Measurements from ENCODE around the gene PLA2R1. TPM values are rescaled to one million over a fixed set of nuclear protein-coding genes. Genes with fewer than 3 reads are reported as not detected.

PLA2R1 gene
- total and polyA plus RNA-seq, 2 donors (not counting 1 experiment from before 2014, with no cell fraction given): 8.0 to 8.3 TPM

DNA sequence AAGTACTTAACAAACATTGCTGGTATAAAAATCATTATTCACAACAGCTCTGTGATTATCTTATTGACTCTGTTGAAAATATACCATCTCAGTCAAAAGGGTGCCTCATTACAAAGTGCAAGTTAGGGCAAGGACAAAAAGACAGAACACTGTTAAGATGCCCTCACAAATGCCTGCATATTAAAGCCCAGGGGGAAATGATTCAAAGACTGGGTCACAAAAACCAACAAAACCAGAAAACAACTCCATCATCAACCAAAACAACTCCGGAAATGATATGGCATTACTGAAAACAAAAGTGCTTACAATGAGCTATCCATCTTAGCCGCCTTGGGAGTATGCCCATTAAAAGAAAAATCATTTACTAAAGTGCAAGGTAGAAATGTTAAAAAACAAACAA is 9.9 kb downstream of the PLA2R1 start:
- H3K9me3 ChIP-seq (ENCODE audit: control insufficient read depth, insufficient read depth, low read depth, low read length): no peaks in the 10 kb centered on the region
- DNase-seq (ENCODE audit: low read depth in 2 of 2): no peak
- H3K36me3 ChIP-seq (ENCODE audit: control insufficient read depth, insufficient read depth, low read length): no peaks in the 10 kb centered on the region
- no peak overlapping the region for H3K27ac ChIP-seq (ENCODE audit: insufficient read depth, low read length)
- H3K79me2 ChIP-seq (ENCODE audit: control insufficient read depth, insufficient read depth, low read length): no peaks in the 10 kb centered on the region
- H3K4me1 ChIP-seq (ENCODE audit: control insufficient read depth, extremely low read depth, insufficient read depth, low read length): peaks cover 2% of the 10 kb centered on the region
- H3K4me2 ChIP-seq (ENCODE audit: extremely low read depth, insufficient read depth, low read length): no peak overlapping the region
- H4K20me1 ChIP-seq (ENCODE audit: control insufficient read depth, extremely low read depth, insufficient read depth, low read length): no peaks in the 10 kb centered on the region
- H3K9ac ChIP-seq (ENCODE audit: insufficient read depth, low read length): no peak overlapping the region
- TF ChIP-seq, protein P1, sequence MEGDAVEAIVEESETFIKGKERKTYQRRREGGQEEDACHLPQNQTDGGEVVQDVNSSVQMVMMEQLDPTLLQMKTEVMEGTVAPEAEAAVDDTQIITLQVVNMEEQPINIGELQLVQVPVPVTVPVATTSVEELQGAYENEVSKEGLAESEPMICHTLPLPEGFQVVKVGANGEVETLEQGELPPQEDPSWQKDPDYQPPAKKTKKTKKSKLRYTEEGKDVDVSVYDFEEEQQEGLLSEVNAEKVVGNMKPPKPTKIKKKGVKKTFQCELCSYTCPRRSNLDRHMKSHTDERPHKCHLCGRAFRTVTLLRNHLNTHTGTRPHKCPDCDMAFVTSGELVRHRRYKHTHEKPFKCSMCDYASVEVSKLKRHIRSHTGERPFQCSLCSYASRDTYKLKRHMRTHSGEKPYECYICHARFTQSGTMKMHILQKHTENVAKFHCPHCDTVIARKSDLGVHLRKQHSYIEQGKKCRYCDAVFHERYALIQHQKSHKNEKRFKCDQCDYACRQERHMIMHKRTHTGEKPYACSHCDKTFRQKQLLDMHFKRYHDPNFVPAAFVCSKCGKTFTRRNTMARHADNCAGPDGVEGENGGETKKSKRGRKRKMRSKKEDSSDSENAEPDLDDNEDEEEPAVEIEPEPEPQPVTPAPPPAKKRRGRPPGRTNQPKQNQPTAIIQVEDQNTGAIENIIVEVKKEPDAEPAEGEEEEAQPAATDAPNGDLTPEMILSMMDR (conservative IDR thresholded peaks at IDR 0.05 in 1 of 2, IDR thresholded peaks at IDR 0.05 in 1 of 2; ENCODE audit: low read depth in 1 of 2, low read length in 2 of 2): no peak
- no peak for TF ChIP-seq EZH2 (IDR thresholded peaks at IDR 0.05; ENCODE audit: low read length, missing control alignments)
- H2AFZ ChIP-seq (ENCODE audit: low read length): no peak overlapping the region
- H3K27me3 ChIP-seq (ENCODE audit: control insufficient read depth, insufficient read depth, low read length): peaks cover 8% of the 10 kb centered on the region
- no peak overlapping the region for H3K4me3 ChIP-seq (replicated peaks in 1 of 4; ENCODE audit: control extremely low read depth in 1 of 4, insufficient read depth in 1 of 4, low read depth in 3 of 4, low read length in 4 of 4)

DNA sequence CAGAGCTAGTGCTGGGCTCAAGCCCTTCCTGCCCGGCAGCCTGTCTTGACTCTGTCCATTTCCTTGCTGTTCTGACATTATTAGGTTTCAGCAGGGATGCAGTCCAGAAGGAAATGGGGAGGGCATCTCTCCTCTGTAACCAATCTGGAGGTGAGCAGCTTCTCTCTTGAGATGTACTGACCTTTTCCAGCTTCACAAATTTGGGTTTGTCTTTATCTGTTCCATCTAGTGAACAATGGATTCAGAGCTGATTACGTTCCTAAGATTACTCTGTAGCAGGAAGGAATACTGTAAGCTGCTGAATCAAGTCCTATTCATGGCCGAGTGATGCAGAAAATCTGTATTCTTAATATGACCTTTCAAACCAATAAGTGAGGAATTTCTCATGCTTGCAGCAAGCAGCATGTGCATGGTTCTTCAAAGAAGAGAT is 11.0 kb downstream of the PLA2R1 start:
- no peak overlapping the region for H3K4me3 ChIP-seq (replicated peaks in 1 of 4; ENCODE audit: control extremely low read depth in 1 of 4, insufficient read depth in 1 of 4, low read depth in 3 of 4, low read length in 4 of 4)
- no peak overlapping the region for H3K4me2 ChIP-seq (ENCODE audit: extremely low read depth, insufficient read depth, low read length)
- H3K4me1 ChIP-seq (ENCODE audit: control insufficient read depth, extremely low read depth, insufficient read depth, low read length): peaks cover 2% of the 10 kb centered on the region
- no peak overlapping the region for H3K9ac ChIP-seq (ENCODE audit: insufficient read depth, low read length)
- peak in 1 of 2 donors; percentile 52 for DNase-seq (ENCODE audit: low read depth in 2 of 2)
- TF ChIP-seq, protein P1 (conservative IDR thresholded peaks at IDR 0.05 in 1 of 2, IDR thresholded peaks at IDR 0.05 in 1 of 2; ENCODE audit: low read depth in 1 of 2, low read length in 2 of 2): no peak
- no peak for TF ChIP-seq EZH2 (IDR thresholded peaks at IDR 0.05; ENCODE audit: low read length, missing control alignments)
- H4K20me1 ChIP-seq (ENCODE audit: control insufficient read depth, extremely low read depth, insufficient read depth, low read length): no peaks in the 10 kb centered on the region
- H3K36me3 ChIP-seq (ENCODE audit: control insufficient read depth, insufficient read depth, low read length): no peaks in the 10 kb centered on the region
- H2AFZ ChIP-seq (ENCODE audit: low read length): no peak overlapping the region
- no peaks in the 10 kb centered on the region for H3K79me2 ChIP-seq (ENCODE audit: control insufficient read depth, insufficient read depth, low read length)
- peaks cover 3% of the 10 kb centered on the region for H3K27me3 ChIP-seq (ENCODE audit: control insufficient read depth, insufficient read depth, low read length)
- H3K27ac ChIP-seq (ENCODE audit: insufficient read depth, low read length): no peak overlapping the region
- H3K9me3 ChIP-seq (ENCODE audit: control insufficient read depth, insufficient read depth, low read depth, low read length): no peaks in the 10 kb centered on the region

DNA sequence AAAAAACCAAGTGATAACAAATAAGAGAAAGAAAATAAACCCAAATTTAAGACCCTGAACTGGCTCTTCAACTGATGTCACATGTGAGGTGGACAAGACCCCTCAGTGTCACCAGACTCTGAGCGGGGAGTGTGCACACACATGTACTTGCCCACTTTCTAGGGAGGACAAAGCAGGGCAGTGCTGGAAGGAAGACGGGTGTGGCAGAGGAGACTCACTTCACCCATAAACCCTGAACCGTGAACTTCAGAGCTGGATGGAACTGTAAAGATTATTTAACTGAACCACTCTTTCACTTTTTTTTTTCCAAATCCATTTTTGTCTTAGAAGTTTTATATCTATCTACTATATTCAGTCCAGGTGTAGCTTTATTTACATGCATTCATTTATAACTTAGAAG is 12.3 kb downstream of the PLA2R1 start:
- H3K4me2 ChIP-seq (ENCODE audit: extremely low read depth, insufficient read depth, low read length): no peak overlapping the region
- no peaks in the 10 kb centered on the region for H4K20me1 ChIP-seq (ENCODE audit: control insufficient read depth, extremely low read depth, insufficient read depth, low read length)
- H3K27ac ChIP-seq (ENCODE audit: insufficient read depth, low read length): no peak overlapping the region
- no peak for TF ChIP-seq EZH2 (IDR thresholded peaks at IDR 0.05; ENCODE audit: low read length, missing control alignments)
- TF ChIP-seq, protein P1 (conservative IDR thresholded peaks at IDR 0.05 in 1 of 2, IDR thresholded peaks at IDR 0.05 in 1 of 2; ENCODE audit: low read depth in 1 of 2, low read length in 2 of 2): no peak
- H3K9me3 ChIP-seq (ENCODE audit: control insufficient read depth, insufficient read depth, low read depth, low read length): no peaks in the 10 kb centered on the region
- H3K9ac ChIP-seq (ENCODE audit: insufficient read depth, low read length): no peak overlapping the region
- DNase-seq (ENCODE audit: low read depth in 2 of 2): no peak
- H3K27me3 ChIP-seq (ENCODE audit: control insufficient read depth, insufficient read depth, low read length): peaks cover 3% of the 10 kb centered on the region
- H3K36me3 ChIP-seq (ENCODE audit: control insufficient read depth, insufficient read depth, low read length): no peaks in the 10 kb centered on the region
- H3K4me3 ChIP-seq (replicated peaks in 1 of 4; ENCODE audit: control extremely low read depth in 1 of 4, insufficient read depth in 1 of 4, low read depth in 3 of 4, low read length in 4 of 4): no peak overlapping the region
- no peaks in the 10 kb centered on the region for H3K79me2 ChIP-seq (ENCODE audit: control insufficient read depth, insufficient read depth, low read length)
- no peak overlapping the region for H2AFZ ChIP-seq (ENCODE audit: low read length)
- H3K4me1 ChIP-seq (ENCODE audit: control insufficient read depth, extremely low read depth, insufficient read depth, low read length): peaks cover 2% of the 10 kb centered on the region

Measured in fibroblast of lung (primary cell).